GM23338 (cell line): ENCODE data around the gene POLDIP2. TPM values are rescaled to one million over a fixed set of nuclear protein-coding genes. Genes with fewer than 3 reads are reported as not detected.

Experiments used
- CREB1 ChIP-seq: fragments of 250-450 bp; sonication (Bioruptor Pico); IDR thresholded peaks from 2 replicates; pipeline ENCODE4 v1.5.0; 2020; ENCODE audit warnings: low read depth, mild to moderate bottlenecking, moderate library complexity
- EZH2 ChIP-seq: fragments of 200-600 bp; sonication (generic); IDR thresholded peaks from one replicate; pipeline ENCODE4 v1.8.0; 2017; ENCODE audit warnings: antibody characterized with exemption, mild to moderate bottlenecking, low read depth; ENCODE audit not compliant: unreplicated experiment
- JUNB ChIP-seq: IDR thresholded peaks from one replicate; pipeline ENCODE4 v1.6.1; 2016; ENCODE audit warnings: antibody characterized with exemption; ENCODE audit not compliant: unreplicated experiment
- NANOG ChIP-seq: IDR thresholded peaks from 2 replicates; pipeline ENCODE4 v1.6.1; 2016; ENCODE audit warnings: antibody characterized with exemption, borderline replicate concordance
- POLR2AphosphoS5 ChIP-seq: IDR thresholded peaks from 2 replicates; pipeline ENCODE4 v1.6.1; 2016; ENCODE audit warnings: antibody characterized with exemption, low read depth
- REST ChIP-seq: IDR thresholded peaks from one replicate; pipeline ENCODE4 v1.6.1; 2018; ENCODE audit warnings: antibody characterized with exemption; ENCODE audit not compliant: unreplicated experiment
- STAT1 ChIP-seq: IDR thresholded peaks from one replicate; pipeline ENCODE4 v1.6.1; 2016; ENCODE audit warnings: antibody characterized with exemption; ENCODE audit not compliant: unreplicated experiment
- ZNF114 ChIP-seq: fragments of 250-450 bp; sonication (Bioruptor Pico); IDR thresholded peaks from 2 replicates; pipeline ENCODE4 v1.5.0; 2020; ENCODE audit warnings: mild to moderate bottlenecking, moderate library complexity
- ZNF462 ChIP-seq: fragments of 250-450 bp; sonication (Bioruptor Pico); IDR thresholded peaks from 2 replicates; pipeline ENCODE4 v1.5.0; 2020; ENCODE audit warnings: mild to moderate bottlenecking, moderate library complexity
- polyA plus RNA-seq: library from polyadenylated mRNA; unstranded; fragments of >200 nt; fragmentation: Nextera tagmentation; extraction: Ambion mirVana; gene quantifications from 2 replicates; pipeline ENCODE4 v1.2.1, GENCODE V29; 2016
- total RNA-seq: library from RNA; depleted of rRNA; stranded (reverse); fragments of >200 nt; shearing (Covaris generic); gene quantifications from 2 replicates; pipeline ENCODE4 v1.2.3, GENCODE V29; 2014

Gene POLDIP2
- total and polyA plus RNA-seq, 2 experiments from 2014 or later, result 45.7 to 77.1 TPM

GRCh38 chr17:28317966-28318758 lies 39.2 kb downstream of the POLDIP2 start (continued):
- no peak for TF ChIP-seq ZNF462
- TF ChIP-seq REST, result no peak
- TF ChIP-seq ZNF114 (CRISPR knock-in tag), result no peak
- TF ChIP-seq STAT1, result no peak
- TF ChIP-seq EZH2, result no peak
- TF ChIP-seq CREB1 (CRISPR knock-in tag), result no peak
- TF ChIP-seq JUNB, result no peak
- TF ChIP-seq NANOG, result no peak
- no peak; the same call in 1 of the 2 replicates for TF ChIP-seq POLR2AphosphoS5
